Loucy (cell line): ENCODE data around the gene UBXN6.

Experiments
- H2AFZ ChIP-seq: fragments of 200-600 bp; sonication (generic); 2 replicates; pipeline ENCODE4 v1.6.0; 2016; ENCODE audit warnings: antibody characterized with exemption, mild to moderate bottlenecking, low read length, moderate library complexity
- H3F3A ChIP-seq: fragments of 200-600 bp; 2 replicates; pipeline ENCODE4 v1.6.0; 2016; ENCODE audit warnings: antibody characterized with exemption, low read depth, mild to moderate bottlenecking
- H3K27me3 ChIP-seq: fragments of 200-600 bp; sonication (generic); 2 replicates; pipeline ENCODE4 v1.6.1; 2014; ENCODE audit warnings: low read length, mild to moderate bottlenecking; ENCODE audit not compliant: insufficient read depth, poor library complexity, severe bottlenecking
- H3K36me3 ChIP-seq: fragments of 200-600 bp; sonication (generic); 2 replicates; pipeline ENCODE4 v1.6.1; 2016; ENCODE audit warnings: low read length; ENCODE audit not compliant: insufficient read depth
- H3K4me1 ChIP-seq: fragments of 200-600 bp; sonication (generic); 2 replicates; pipeline ENCODE4 v1.5.1; 2014; ENCODE audit warnings: low read length, mild to moderate bottlenecking; ENCODE audit not compliant: insufficient read depth, poor library complexity, severe bottlenecking
- H3K4me2 ChIP-seq: fragments of 200-600 bp; sonication (generic); 2 replicates; pipeline ENCODE4 v1.6.0; 2014; ENCODE audit warnings: antibody characterized with exemption, low read length, low read depth, mild to moderate bottlenecking; ENCODE audit not compliant: poor library complexity, severe bottlenecking
- H3K4me3 ChIP-seq: fragments of 200-600 bp; sonication (generic); 2 replicates; pipeline ENCODE4 v1.5.1; 2014; ENCODE audit warnings: low read length, mild to moderate bottlenecking, mixed read lengths; ENCODE audit not compliant: poor library complexity, severe bottlenecking
- H3K79me2 ChIP-seq: fragments of 200-600 bp; sonication (generic); 2 replicates; pipeline ENCODE4 v1.6.1; 2014; ENCODE audit warnings: low read length; ENCODE audit not compliant: insufficient read depth
- H3K9ac ChIP-seq: fragments of 200-600 bp; sonication (generic); 2 replicates; pipeline ENCODE4 v1.6.0; 2014; ENCODE audit warnings: mild to moderate bottlenecking, low read depth, low read length, moderate library complexity; ENCODE audit not compliant: poor library complexity, severe bottlenecking
- H3K9me2 ChIP-seq: fragments of 200-600 bp; sonication (generic); replicated peaks from 2 replicates; pipeline ENCODE4 v1.6.1; 2016; ENCODE audit warnings: low read depth, low read length, mixed read lengths
- H3K9me3 ChIP-seq: fragments of 200-600 bp; sonication (generic); 2 replicates; pipeline ENCODE4 v1.6.1; 2014; ENCODE audit warnings: mild to moderate bottlenecking, antibody characterized with exemption, low read length, low read depth; ENCODE audit not compliant: insufficient read depth
- H4K20me1 ChIP-seq: fragments of 200-600 bp; sonication (generic); 2 replicates; pipeline ENCODE4 v1.6.0; 2014; ENCODE audit warnings: antibody characterized with exemption, low read length, mild to moderate bottlenecking; ENCODE audit not compliant: insufficient read depth, poor library complexity, severe bottlenecking
- EZH2phosphoT487 ChIP-seq: fragments of 200-600 bp; IDR thresholded peaks from 2 replicates; pipeline ENCODE4 v1.6.1; 2018; ENCODE audit warnings: antibody characterized with exemption, mild to moderate bottlenecking, moderate library complexity, borderline replicate concordance
- TF ChIP-seq, protein P1 (sequence below): fragments of 200-600 bp; sonication (generic); conservative IDR thresholded peaks from 2 replicates; pipeline ENCODE4 v1.5.1; 2014; ENCODE audit warnings: mild to moderate bottlenecking, antibody characterized with exemption, low read length

The UBXN6 gene

DNA sequence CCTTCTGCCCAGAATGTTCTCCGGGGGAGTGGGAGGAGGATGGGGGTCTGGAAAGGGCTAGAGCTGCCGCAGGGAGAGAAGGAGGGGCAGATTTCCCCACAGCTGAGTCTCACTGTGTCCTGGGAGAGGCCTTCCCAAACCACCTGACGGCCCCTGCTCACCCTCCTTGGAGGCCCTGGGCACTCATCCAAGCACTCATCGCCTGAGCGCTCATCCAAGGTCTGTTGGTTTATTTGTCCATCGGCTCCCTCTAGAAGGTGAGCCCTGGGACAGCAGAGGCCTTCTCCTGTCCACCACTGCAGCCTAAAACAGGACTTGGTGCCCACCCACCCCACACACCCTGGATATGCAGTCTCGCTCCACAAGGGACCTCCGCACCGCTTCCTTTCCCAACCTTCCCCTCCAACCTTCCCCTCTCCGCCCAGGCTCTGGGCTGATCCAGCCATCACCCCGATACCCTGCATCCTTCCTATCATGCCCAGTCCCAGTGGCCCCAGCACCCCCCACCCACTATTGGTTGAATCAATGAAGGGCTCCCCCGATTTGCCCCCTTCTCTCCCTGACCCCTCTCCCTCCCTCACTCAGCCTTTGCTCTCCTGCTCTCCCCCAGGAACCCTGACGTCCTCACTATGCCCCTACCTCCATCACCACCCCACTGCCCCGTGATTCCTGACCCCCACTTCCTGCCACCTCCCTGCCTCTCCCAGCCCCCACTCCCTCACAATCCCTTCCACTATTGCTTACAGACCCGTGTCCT lies 1.7 kb downstream of the UBXN6 start:
- Histone ChIP-seq H3K4me1 (peaks cover 15% of the 10 kb centered on the region), H3F3A (no peaks in the 10 kb centered on the region)

DNA sequence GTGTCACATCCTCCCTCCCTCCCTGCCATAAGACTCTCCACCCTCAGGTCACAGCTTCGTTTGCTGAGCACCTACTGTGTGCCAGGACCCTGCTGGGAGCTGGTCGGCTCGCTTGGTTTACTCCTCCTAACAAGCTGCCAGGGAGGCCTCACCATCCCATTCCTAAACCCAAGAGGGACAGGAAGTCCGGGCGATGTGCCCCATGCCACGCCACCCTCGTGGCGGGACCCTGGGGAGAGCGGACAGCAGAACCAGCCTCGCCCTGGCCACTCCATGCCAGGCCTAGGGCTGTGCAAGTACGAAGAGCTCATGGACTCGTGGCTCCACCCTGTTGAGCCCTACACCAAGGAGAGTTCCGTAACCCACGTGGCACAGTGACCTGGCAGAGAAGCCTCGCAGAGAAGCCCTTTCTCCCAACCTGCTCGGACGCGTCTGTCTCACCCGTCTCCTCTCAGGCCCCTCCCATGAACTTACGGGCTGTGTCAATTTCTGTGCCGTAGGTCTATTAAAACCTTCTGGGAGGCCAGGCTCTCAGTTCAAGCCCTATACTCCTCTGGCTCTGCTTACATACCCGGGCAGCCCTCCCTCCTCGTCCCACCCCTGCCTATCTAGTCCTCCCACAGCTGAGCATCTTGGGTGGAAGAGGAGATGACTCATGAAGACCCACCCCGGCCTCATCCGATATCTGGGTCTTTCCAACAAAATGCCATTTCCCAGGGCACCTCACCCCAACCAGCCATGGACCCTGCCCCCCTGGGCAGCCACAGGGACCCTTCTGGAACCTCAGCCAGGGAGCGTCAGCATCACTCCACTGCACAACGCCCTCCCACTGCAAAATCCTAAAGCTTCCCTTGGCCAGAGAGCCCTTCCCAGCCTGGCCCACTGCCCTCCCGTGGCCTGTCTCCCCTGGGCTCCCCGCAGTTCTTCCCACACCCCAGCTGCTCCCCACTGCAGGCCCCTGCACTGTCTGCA lies 2.6 kb downstream of the UBXN6 start:
- no peaks in the 10 kb centered on the region for H3K27me3 ChIP-seq
- H3K4me2 ChIP-seq: peak overlapping the region; percentile 79
- peak overlapping the region; percentile 72 for H3K9ac ChIP-seq
- TF ChIP-seq, protein P1, sequence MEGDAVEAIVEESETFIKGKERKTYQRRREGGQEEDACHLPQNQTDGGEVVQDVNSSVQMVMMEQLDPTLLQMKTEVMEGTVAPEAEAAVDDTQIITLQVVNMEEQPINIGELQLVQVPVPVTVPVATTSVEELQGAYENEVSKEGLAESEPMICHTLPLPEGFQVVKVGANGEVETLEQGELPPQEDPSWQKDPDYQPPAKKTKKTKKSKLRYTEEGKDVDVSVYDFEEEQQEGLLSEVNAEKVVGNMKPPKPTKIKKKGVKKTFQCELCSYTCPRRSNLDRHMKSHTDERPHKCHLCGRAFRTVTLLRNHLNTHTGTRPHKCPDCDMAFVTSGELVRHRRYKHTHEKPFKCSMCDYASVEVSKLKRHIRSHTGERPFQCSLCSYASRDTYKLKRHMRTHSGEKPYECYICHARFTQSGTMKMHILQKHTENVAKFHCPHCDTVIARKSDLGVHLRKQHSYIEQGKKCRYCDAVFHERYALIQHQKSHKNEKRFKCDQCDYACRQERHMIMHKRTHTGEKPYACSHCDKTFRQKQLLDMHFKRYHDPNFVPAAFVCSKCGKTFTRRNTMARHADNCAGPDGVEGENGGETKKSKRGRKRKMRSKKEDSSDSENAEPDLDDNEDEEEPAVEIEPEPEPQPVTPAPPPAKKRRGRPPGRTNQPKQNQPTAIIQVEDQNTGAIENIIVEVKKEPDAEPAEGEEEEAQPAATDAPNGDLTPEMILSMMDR: no peak
- TF ChIP-seq EZH2phosphoT487: no peak
- peaks cover 11% of the 10 kb centered on the region; the same call in 1 of the 2 replicates for H3K36me3 ChIP-seq
- H3K4me1 ChIP-seq: peaks cover 15% of the 10 kb centered on the region
- H3F3A ChIP-seq: no peaks in the 10 kb centered on the region
- H4K20me1 ChIP-seq: peaks cover 24% of the 10 kb centered on the region
- no peaks in the 10 kb centered on the region for H3K9me3 ChIP-seq
- peaks cover 30% of the 10 kb centered on the region for H3K79me2 ChIP-seq
- H3K4me3 ChIP-seq: peak overlapping the region; percentile 90
- H3K9me2 ChIP-seq: no peaks in the 10 kb centered on the region
- H2AFZ ChIP-seq: no peak overlapping the region

More for the DNA sequence above, 1.7 kb downstream of the UBXN6 start:
- Histone ChIP-seq H3K9me2 (no peaks in the 10 kb centered on the region), H3K79me2 (peaks cover 30% of the 10 kb centered on the region), H4K20me1 (peaks cover 24% of the 10 kb centered on the region), H2AFZ (no peak overlapping the region), H3K36me3 (peaks cover 11% of the 10 kb centered on the region; the same call in 1 of the 2 replicates), H3K9ac (peak overlapping the region; percentile 72), H3K27me3 (no peaks in the 10 kb centered on the region), H3K9me3 (no peaks in the 10 kb centered on the region), H3K4me2 (peak overlapping the region; percentile 79), H3K4me3 (peak overlapping the region; percentile 90)
- TF ChIP-seq EZH2phosphoT487: no peak
- TF ChIP-seq, protein P1: no peak

GRCh38 chr19:4453232-4454179 lies 4.1 kb downstream of the UBXN6 start:
- H3K9me2 ChIP-seq: no peaks in the 10 kb centered on the region
- H3K4me2 ChIP-seq: no peak overlapping the region
- H3K36me3 ChIP-seq: peaks cover 24% of the 10 kb centered on the region; the same call in 1 of the 2 replicates
- H2AFZ ChIP-seq: no peak overlapping the region
- H3F3A ChIP-seq: no peaks in the 10 kb centered on the region
- TF ChIP-seq EZH2phosphoT487: no peak
- TF ChIP-seq, protein P1: no peak
- peaks cover 24% of the 10 kb centered on the region for H4K20me1 ChIP-seq
- H3K9ac ChIP-seq: no peak overlapping the region
- H3K4me1 ChIP-seq: peaks cover 15% of the 10 kb centered on the region
- no peak overlapping the region for H3K4me3 ChIP-seq
- no peaks in the 10 kb centered on the region for H3K27me3 ChIP-seq
- H3K79me2 ChIP-seq: peaks cover 30% of the 10 kb centered on the region
- no peaks in the 10 kb centered on the region for H3K9me3 ChIP-seq
